Measurements from ENCODE around the gene PTGIS.

- TF ChIP-seq CTCF (IDR thresholded peaks at IDR 0.05; ENCODE audit: insufficient read depth, low read length) (no peak), GABPA (IDR thresholded peaks at IDR 0.05; ENCODE audit: low read depth) (no peak), POLR2AphosphoS5 (IDR thresholded peaks at IDR 0.05; ENCODE audit: low read depth) (no peak), REST (IDR thresholded peaks at IDR 0.05; ENCODE audit: insufficient replicate concordance, low read depth) (no peak)
Observed at GRCh38 chr20:49526056-49526455, 41.9 kb downstream of the PTGIS start.
